HepG2 (cell line): Measurements from ENCODE around the gene CCDC174. TPM values are rescaled to one million over a fixed set of nuclear protein-coding genes. Genes with fewer than 3 reads are reported as not detected.

ENCODE experiments used
- ATAC-seq: fragments of 200-7000 bp; cut with Tn5 transposase; 3 replicates; pipeline ENCODE4 v1.9.1; 2020; ENCODE audit warnings: mild to moderate bottlenecking, moderate library complexity
- BruUV-seq: library from RNA; stranded (reverse); fragments of 400-500 nt; replicated peaks from 2 replicates; lab custom pipeline; 2021; lab: Mats Ljungman, UMichigan
- CTCF ChIA-PET: fragments of 300-600 bp; formaldehyde crosslinking; extraction: SDS; loops from one replicate; lab custom pipeline; 2021; ENCODE audit warnings: low total read pairs, inconsistent platforms, low intra/inter-chr PET ratio; lab: Yijun Ruan, JAX
- POLR2A ChIA-PET: fragments of 350-600 bp; sonication (Branson Sonifier 250); formaldehyde crosslinking; loops from one replicate; lab custom pipeline; 2020; ENCODE audit warnings: antibody characterized with exemption, inconsistent platforms; lab: Yijun Ruan, JAX
- DNase-seq: peaks from one replicate; pipeline ENCODE4 v3.0.0-alpha.2; 2015; ENCODE audit warnings: low spot score
- FAIRE-seq: peaks from 3 replicates; lab custom pipeline; 2011; peaks lifted over from hg19 to GRCh38; lab: Jason Lieb, UNC
- H2AFZ ChIP-seq: one replicate; pipeline ENCODE4 v1.6.1; 2011; ENCODE audit warnings: low read length, inconsistent platforms
- H3K27ac ChIP-seq: fragments of 300-600 bp; 3 replicates; pipeline ENCODE4 v1.8.0; 2011; ENCODE audit warnings: mixed run types, mild to moderate bottlenecking, mixed read lengths, low read length, inconsistent platforms; ENCODE audit not compliant: insufficient read depth; ENCODE audit errors: extremely low read length
- H3K27me3 ChIP-seq, 2 experiments: fragments of 200-600 bp in 1 of 2; 2 replicates in 1 of 2; 3 replicates in 1 of 2; pipeline versions ENCODE4 v1.6.0 to v1.8.0; 2011; ENCODE audit warnings: low read length in 2 of 2, mild to moderate bottlenecking in 2 of 2, moderate library complexity in 2 of 2, inconsistent platforms in 1 of 2; ENCODE audit not compliant: insufficient read depth in 2 of 2, control insufficient read depth in 1 of 2
- H3K36me3 ChIP-seq, 2 experiments: fragments of 200-600 bp in 1 of 2; replicated peaks in 1 of 2; 2 replicates in 1 of 2; 3 replicates in 1 of 2; pipeline versions ENCODE4 v1.5.1 to v1.8.0; 2011; ENCODE audit warnings: low read length in 2 of 2, inconsistent platforms in 1 of 2; ENCODE audit not compliant: insufficient read depth in 2 of 2, control insufficient read depth in 1 of 2
- H3K4me1 ChIP-seq: 2 replicates; pipeline ENCODE4 v1.5.1; 2012; ENCODE audit warnings: low read length, inconsistent platforms; ENCODE audit not compliant: insufficient read depth
- H3K4me2 ChIP-seq: 2 replicates; pipeline ENCODE4 v1.6.0; 2011; ENCODE audit warnings: low read depth, low read length, inconsistent platforms
- H3K4me3 ChIP-seq, 3 experiments: fragments of 200-600 bp in 1 of 3; sonication (generic), shearing (Covaris generic) in 1 of 3; replicated peaks in 1 of 3; 2 replicates each; pipeline ENCODE4 v1.5.1; 2011 to 2016; ENCODE audit warnings: low read length in 3 of 3, inconsistent platforms in 2 of 3, low read depth in 2 of 3, mild to moderate bottlenecking in 2 of 3, control low read depth in 1 of 3, mixed read lengths in 1 of 3; ENCODE audit not compliant: insufficient read depth in 1 of 3
- H3K79me2 ChIP-seq: one replicate; pipeline ENCODE4 v1.6.1; 2011; ENCODE audit warnings: low read length, inconsistent platforms; ENCODE audit not compliant: insufficient read depth
- H3K9ac ChIP-seq: 2 replicates; pipeline ENCODE4 v1.6.0; 2011; ENCODE audit warnings: mild to moderate bottlenecking, low read depth, low read length, inconsistent platforms; ENCODE audit not compliant: insufficient read depth
- H3K9me3 ChIP-seq: 2 replicates; pipeline ENCODE4 v1.5.1; 2012; ENCODE audit warnings: mild to moderate bottlenecking, low read length
- H4K20me1 ChIP-seq: 2 replicates; pipeline ENCODE4 v1.6.0; 2011; ENCODE audit warnings: inconsistent platforms, mild to moderate bottlenecking, low read length, moderate library complexity; ENCODE audit not compliant: insufficient read depth
- CEBPB ChIP-seq: IDR thresholded peaks from 2 replicates; pipeline ENCODE4 v1.6.1; 2011; ENCODE audit warnings: low read depth, low read length, improper control_type of control experiment, borderline replicate concordance
- EHMT2 ChIP-seq: fragments of 200-600 bp; sonication (generic); IDR thresholded peaks from 2 replicates; pipeline ENCODE4 v1.7.0; 2017; ENCODE audit warnings: antibody characterized with exemption, low read depth, low read length, borderline replicate concordance
- GPBP1L1 ChIP-seq: sonication (generic); formaldehyde crosslinking; IDR thresholded peaks from 2 replicates; pipeline ENCODE4 v1.5.0; 2020; ENCODE audit warnings: mild to moderate bottlenecking, missing genetic modification reagents
- LBX2 ChIP-seq: sonication (generic); formaldehyde crosslinking; IDR thresholded peaks from 2 replicates; pipeline ENCODE4 v1.5.0; 2020; ENCODE audit warnings: missing genetic modification reagents, mild to moderate bottlenecking, borderline replicate concordance
- LRRFIP1 ChIP-seq: sonication (generic); formaldehyde crosslinking; conservative IDR thresholded peaks from 2 replicates; pipeline ENCODE4 v1.4.0; 2020; ENCODE audit warnings: missing genetic modification reagents
- POLR2A ChIP-seq, 2 experiments: IDR thresholded peaks; 2 replicates each; pipeline ENCODE4 v1.6.1; 2011; ENCODE audit warnings: low read depth in 2 of 2, low read length in 2 of 2, mild to moderate bottlenecking in 1 of 2, moderate library complexity in 1 of 2; ENCODE audit not compliant: insufficient read depth in 1 of 2
- SRSF1 ChIP-seq: fragments of 200-400 bp; formaldehyde crosslinking; optimal IDR thresholded peaks from 2 replicates; pipeline ENCODE3; 2017; ENCODE audit warnings: mild to moderate bottlenecking, low read depth, low read length, moderate library complexity
- THAP8 ChIP-seq: sonication (generic); formaldehyde crosslinking; IDR thresholded peaks from 2 replicates; pipeline ENCODE4 v1.5.1; 2020; ENCODE audit warnings: missing genetic modification reagents, mild to moderate bottlenecking, borderline replicate concordance
- THRA ChIP-seq: sonication (generic); formaldehyde crosslinking; IDR thresholded peaks from 2 replicates; pipeline ENCODE4 v1.4.0; 2020; ENCODE audit warnings: missing genetic modification reagents, borderline replicate concordance
- WIZ ChIP-seq: sonication (generic); formaldehyde crosslinking; IDR thresholded peaks from 2 replicates; pipeline ENCODE4 v1.5.1; 2020; ENCODE audit warnings: mild to moderate bottlenecking, missing genetic modification reagents
- XBP1 ChIP-seq: sonication (generic); formaldehyde crosslinking; IDR thresholded peaks from 2 replicates; pipeline ENCODE4 v1.5.0; 2020; ENCODE audit warnings: missing genetic modification reagents
- ZNF225 ChIP-seq: sonication (generic); formaldehyde crosslinking; IDR thresholded peaks from 2 replicates; pipeline ENCODE4 v1.4.0; 2020; ENCODE audit warnings: mild to moderate bottlenecking, missing genetic modification reagents
- WGBS: methylation state at CpG from one replicate; pipeline ENCODE4 v1.1.6; 2017; ENCODE audit warnings: low lambda C conversion rate; 5-methylcytosine and 5-hydroxymethylcytosine counted together
- in situ Hi-C: cut with HindIII; loops from 2 replicates; pipeline ENCODE4 v1.10.0; 2017; ENCODE audit warnings: low pct_unique_long_range_greater_than_20kb; ENCODE audit not compliant: extremely low pct_ligation_motif_present
- intact Hi-C: fragments of 100-400 bp; cut with micrococcal nuclease; formaldehyde crosslinking; loops from one replicate; pipeline ENCODE4 v1.10.0; 2022; ENCODE audit not compliant: unreplicated experiment
- polyA plus RNA-seq, 8 experiments: library from polyadenylated mRNA; depleted of rRNA in 3 of 8; stranded (reverse) in 7 of 8; unstranded in 1 of 8; fragments of >200 nt; fragmentation: Illumina TruSeq in 4 of 8; extraction: Trizol in 4 of 8; gene quantifications; 2 replicates each; pipeline versions ENCODE4 v1.2.1 to v1.2.3, GENCODE V29; 2011 to 2016; ENCODE audit warnings: low read depth in 4 of 8, missing spikeins in 1 of 8, mixed read lengths in 1 of 8; ENCODE audit not compliant: insufficient read depth in 1 of 8
- total RNA-seq, 5 experiments: library from RNA; depleted of rRNA; stranded (reverse); fragments of >200 nt; fragmentation: Illumina TruSeq; extraction: Trizol; gene quantifications; 2 replicates each; pipeline ENCODE4 v1.2.3, GENCODE V29; 2016; ENCODE audit warnings: low read depth in 1 of 5

The CCDC174 gene
- total and polyA plus RNA-seq, 2 of the 13 experiments (the other 11 are each of a cell fraction or from before 2014, with no cell fraction given): 5.4 to 11.0 TPM

- Histone ChIP-seq H3K27ac (no peak overlapping the region), H4K20me1 (no peaks in the 10 kb centered on the region), H2AFZ (no peak overlapping the region), H3K9ac (no peak overlapping the region), H3K27me3 (peaks cover 0 to 18% of the 10 kb centered on the region in 2 experiments; a peak in 2 of 5 replicates), H3K4me1 (no peaks in the 10 kb centered on the region), H3K9me3 (no peaks in the 10 kb centered on the region), H3K79me2 (no peaks in the 10 kb centered on the region), H3K36me3 (no peaks in the 10 kb centered on the region), H3K4me3 (no peak overlapping the region), H3K4me2 (no peak overlapping the region)
- CTCF ChIA-PET: no interaction called here
- 44% methylated on average over 3 of the region's 4 CpGs for WGBS
- no peak for FAIRE-seq
- in situ Hi-C loops (no loop called here), intact Hi-C loops (no loop called here)
- ATAC-seq: no peak
- BruUV-seq: no TSS peak
- POLR2A ChIA-PET: no interaction called here
- no peak for DNase-seq
- TF ChIP-seq CEBPB (no peak), ZNF225 (CRISPR knock-in tag) (no peak)
Observed at GRCh38 chr3:14641346-14641745, 10.2 kb upstream of the CCDC174 start.

- no TSS peak for BruUV-seq
- POLR2A ChIA-PET: no interaction called here
- no peak for FAIRE-seq
- no peak for DNase-seq
- Histone ChIP-seq H3K9ac (no peak overlapping the region), H3K27me3 (peaks cover 0 to 16% of the 10 kb centered on the region in 2 experiments; a peak in 1 of 5 replicates), H4K20me1 (no peaks in the 10 kb centered on the region), H3K4me2 (no peak overlapping the region), H3K79me2 (no peaks in the 10 kb centered on the region), H3K4me1 (peaks cover 19% of the 10 kb centered on the region), H3K9me3 (no peaks in the 10 kb centered on the region), H3K36me3 (no peaks in the 10 kb centered on the region), H2AFZ (no peak overlapping the region), H3K27ac (no peak overlapping the region), H3K4me3 (no peak overlapping the region)
- intact Hi-C loops: no loop called here
- in situ Hi-C loops: no loop called here
- no peak for ATAC-seq
- CTCF ChIA-PET: no interaction called here
- 79% methylated on average over 5 of the region's 5 CpGs for WGBS
- TF ChIP-seq LBX2 (no peak), GPBP1L1 (CRISPR knock-in tag) (no peak), EHMT2 (no peak), XBP1 (CRISPR knock-in tag) (no peak), LRRFIP1 (no peak), SRSF1 (no peak), THAP8 (CRISPR knock-in tag) (no peak), WIZ (CRISPR knock-in tag) (no peak), POLR2A (IDR thresholded peaks at IDR 0.05; ENCODE audit: insufficient read depth in 1 of 2, low read depth in 2 of 2, low read length in 2 of 2) (no peak), THRA (CRISPR knock-in tag) (no peak)
Observed at GRCh38 chr3:14645453-14645852, 6.1 kb upstream of the CCDC174 start.
